Transverse colon (tissue), 4 donors: ENCODE measurements around the gene PIK3CD.

Source experiments
- CTCF ChIP-seq, 5 experiments: fragments of 200-600 bp in 3 of 5; fragments of 450-650 bp in 2 of 5; sonication (generic) in 3 of 5; IDR thresholded peaks; 1 replicate in 2 of 5; 2 replicates in 3 of 5; pipeline ENCODE4 v1.5.1; 2016 to 2017; ENCODE audit warnings: antibody characterized with exemption in 5 of 5, inconsistent platforms in 3 of 5, mild to moderate bottlenecking in 2 of 5, moderate library complexity in 1 of 5
- POLR2A ChIP-seq: fragments of 450-650 bp; IDR thresholded peaks from one replicate; pipeline ENCODE4 v1.6.1; 2016; ENCODE audit warnings: antibody characterized with exemption, mild to moderate bottlenecking, moderate library complexity
- POLR2AphosphoS5 ChIP-seq, 3 donors: sonication (generic); formaldehyde crosslinking; IDR thresholded peaks; one replicate each; pipeline ENCODE4 v1.6.1; 2016; ENCODE audit warnings: antibody characterized with exemption in 3 of 3

GRCh38 chr1:9726905-9727595, 75.5 kb downstream of the PIK3CD start:
- TF ChIP-seq POLR2AphosphoS5 (IDR thresholded peaks at IDR 0.05), result no peak
- no peak for TF ChIP-seq CTCF (IDR thresholded peaks at IDR 0.05)
- no peak for TF ChIP-seq POLR2A
